ENCODE results near the gene MORN3. TPM values are rescaled to one million over a fixed set of nuclear protein-coding genes. Genes with fewer than 3 reads are reported as not detected.

Gene MORN3
- total RNA-seq, 3 donors from 2014 or later (not counting 1 experiment from before 2014, with no cell fraction given): 3.0 to 7.6 (median 4.4) TPM

- ATAC-seq (no peak), DNase-seq (no peak)
- Histone ChIP-seq H3K36me3 (ENCODE audit: control insufficient read depth, insufficient read depth, low read length) (no peaks in the 10 kb centered on the region), H3K4me1 (ENCODE audit: control insufficient read depth, insufficient read depth, low read length) (peaks cover 43% of the 10 kb centered on the region), H3K9me3 (ENCODE audit: control insufficient read depth, insufficient read depth, low read length) (no peaks in the 10 kb centered on the region), H3K27ac (ENCODE audit: low read length) (no peak overlapping the region), H3K27me3 (ENCODE audit: control insufficient read depth, insufficient read depth, low read length) (no peaks in the 10 kb centered on the region), H3K4me3 (ENCODE audit: low read length) (no peak overlapping the region)
- no peaks in the 10 kb centered on the region for H3K27me3 Mint-ChIP-seq (ENCODE audit: low read depth in 2 of 2)
- H3K4me1 Mint-ChIP-seq: peaks cover 37 to 52% of the 10 kb centered on the region in 2 donors
- WGBS (ENCODE audit: insufficient coverage): 93% methylated on average over 14 of the region's 18 CpGs
- peak overlapping the region; percentile 84 to 95 for H3K27ac Mint-ChIP-seq
- no peaks in the 10 kb centered on the region for H3K9me3 Mint-ChIP-seq
- H3K4me3 Mint-ChIP-seq: no peak overlapping the region
- no peaks in the 10 kb centered on the region for H3K36me3 Mint-ChIP-seq
- intact Hi-C loops (cut with micrococcal nuclease): no loop called here
- TF ChIP-seq CTCF (IDR thresholded peaks at IDR 0.05): no peak
Measured at GRCh38 chr12:121657305-121658008, 12.0 kb downstream of the MORN3 start.

- no peak for TF ChIP-seq CTCF (IDR thresholded peaks at IDR 0.05)
- intact Hi-C loops (cut with micrococcal nuclease): no loop called here
- Mint-ChIP-seq H3K9me3 (no peaks in the 10 kb centered on the region), H3K4me1 (peaks cover 31 to 56% of the 10 kb centered on the region in 2 donors), H3K4me3 (no peak overlapping the region), H3K27ac (no peak overlapping the region), H3K36me3 (no peaks in the 10 kb centered on the region), H3K27me3 (ENCODE audit: low read depth in 2 of 2) (no peaks in the 10 kb centered on the region)
- peaks cover 5% of the 10 kb centered on the region for H3K36me3 ChIP-seq (ENCODE audit: control insufficient read depth, insufficient read depth, low read length)
- WGBS (ENCODE audit: insufficient coverage): 100% methylated on average over 2 of the region's 2 CpGs
- DNase-seq (no peak), ATAC-seq (no peak)
- no peak overlapping the region for H3K27ac ChIP-seq (ENCODE audit: low read length)
- no peaks in the 10 kb centered on the region for H3K9me3 ChIP-seq (ENCODE audit: control insufficient read depth, insufficient read depth, low read length)
- H3K27me3 ChIP-seq (ENCODE audit: control insufficient read depth, insufficient read depth, low read length): no peaks in the 10 kb centered on the region
- H3K4me1 ChIP-seq (ENCODE audit: control insufficient read depth, insufficient read depth, low read length): peaks cover 45% of the 10 kb centered on the region
- H3K4me3 ChIP-seq (ENCODE audit: low read length): no peak overlapping the region
Measured at GRCh38 chr12:121656122-121656521, 13.3 kb downstream of the MORN3 start.

GRCh38 chr12:121653999-121654398 is 15.5 kb downstream of the MORN3 start:
- Histone ChIP-seq H3K36me3 (ENCODE audit: control insufficient read depth, insufficient read depth, low read length) (peaks cover 6% of the 10 kb centered on the region), H3K27ac (ENCODE audit: low read length) (no peak overlapping the region), H3K27me3 (ENCODE audit: control insufficient read depth, insufficient read depth, low read length) (no peaks in the 10 kb centered on the region), H3K4me3 (ENCODE audit: low read length) (no peak overlapping the region), H3K9me3 (ENCODE audit: control insufficient read depth, insufficient read depth, low read length) (no peaks in the 10 kb centered on the region), H3K4me1 (ENCODE audit: control insufficient read depth, insufficient read depth, low read length) (peaks cover 45% of the 10 kb centered on the region)
- H3K4me3 Mint-ChIP-seq: no peak overlapping the region
- no peak for DNase-seq
- ATAC-seq: no peak
- WGBS (ENCODE audit: insufficient coverage): 71% methylated on average over 17 of the region's 18 CpGs
- TF ChIP-seq CTCF (IDR thresholded peaks at IDR 0.05): no peak
- H3K27me3 Mint-ChIP-seq (ENCODE audit: low read depth in 2 of 2): no peaks in the 10 kb centered on the region
- no peaks in the 10 kb centered on the region for H3K9me3 Mint-ChIP-seq
- peaks cover 35 to 61% of the 10 kb centered on the region in 2 donors for H3K4me1 Mint-ChIP-seq
- H3K36me3 Mint-ChIP-seq: no peaks in the 10 kb centered on the region
- intact Hi-C loops (cut with micrococcal nuclease): no loop called here
- H3K27ac Mint-ChIP-seq: no peak overlapping the region
